Activated naive CD8-positive, alpha-beta T cell treated with anti-CD3 and anti-CD28 coated beads, Interleukin-2, amount 10 ng/mL, durations not matched to agents 7 days and 5 days (primary cell): ENCODE results near the gene CDKAL1. TPM values are rescaled to one million over a fixed set of nuclear protein-coding genes. Genes with fewer than 3 reads are reported as not detected.

ENCODE experiments used
- ATAC-seq: fragments of 150-1000 bp; cut with Tn5 transposase; one replicate; pipeline ENCODE4 v1.10.0; 2021; ENCODE audit warnings: low read depth, moderate library complexity
- POLR2A ChIA-PET: fragments of 350-600 bp; sonication (Branson Sonifier 250); formaldehyde crosslinking; loops from one replicate; lab custom pipeline; 2021; ENCODE audit warnings: antibody characterized with exemption; lab: Charles Lee
- DNase-seq: peaks from one replicate; pipeline ENCODE4 v3.0.0; 2021
- H3K27ac Mint-ChIP-seq: one replicate; pipeline ENCODE4 v1.8.0; 2022; ENCODE audit warnings: mild to moderate bottlenecking, mixed read lengths
- H3K27me3 Mint-ChIP-seq: one replicate; pipeline ENCODE4 v1.8.0; 2022; ENCODE audit warnings: mild to moderate bottlenecking, moderate library complexity, mixed read lengths
- H3K36me3 Mint-ChIP-seq: one replicate; pipeline ENCODE4 v1.8.0; 2021; ENCODE audit warnings: mild to moderate bottlenecking, mixed read lengths
- H3K4me1 Mint-ChIP-seq: one replicate; pipeline ENCODE4 v1.8.0; 2021; ENCODE audit warnings: mixed read lengths
- H3K4me3 Mint-ChIP-seq: one replicate; pipeline ENCODE4 v1.8.0; 2022; ENCODE audit warnings: mild to moderate bottlenecking, moderate library complexity, mixed read lengths
- H3K9me3 Mint-ChIP-seq: one replicate; pipeline ENCODE4 v1.8.0; 2021; ENCODE audit warnings: mixed read lengths
- total RNA-seq, 2 experiments: library from RNA; stranded (reverse); gene quantifications; one replicate each; pipeline ENCODE4 v1.2.3, GENCODE V29; 2021

CDKAL1 gene
- total RNA-seq, 2 experiments from 2014 or later: 22.7 to 24.4 TPM

DNA sequence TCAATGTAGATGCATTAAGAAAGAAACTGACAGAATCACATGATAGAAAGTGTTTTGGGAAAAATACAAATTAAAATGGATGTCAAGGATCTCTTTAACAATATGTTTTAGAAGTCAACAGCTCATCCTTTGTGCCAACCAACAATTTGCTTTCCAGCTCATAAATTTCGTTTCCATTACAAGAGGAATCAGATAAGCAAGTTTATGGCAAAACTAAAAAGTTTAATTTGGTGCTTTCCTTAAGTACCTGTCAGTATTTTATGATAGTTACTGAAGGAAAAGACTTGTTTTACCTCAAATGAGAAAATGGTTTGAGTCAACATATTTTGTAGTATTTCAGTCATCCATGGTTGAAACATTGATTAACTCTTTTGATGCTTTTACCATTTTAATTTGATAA, 130.0 kb downstream of the CDKAL1 start:
- POLR2A ChIA-PET: no interaction called here
- Mint-ChIP-seq H3K4me1 (no peaks in the 10 kb centered on the region), H3K4me3 (no peak overlapping the region), H3K27me3 (no peaks in the 10 kb centered on the region), H3K36me3 (peaks cover 20% of the 10 kb centered on the region), H3K27ac (no peak overlapping the region), H3K9me3 (no peaks in the 10 kb centered on the region)
- ATAC-seq (no peak), DNase-seq (no peak)

DNA sequence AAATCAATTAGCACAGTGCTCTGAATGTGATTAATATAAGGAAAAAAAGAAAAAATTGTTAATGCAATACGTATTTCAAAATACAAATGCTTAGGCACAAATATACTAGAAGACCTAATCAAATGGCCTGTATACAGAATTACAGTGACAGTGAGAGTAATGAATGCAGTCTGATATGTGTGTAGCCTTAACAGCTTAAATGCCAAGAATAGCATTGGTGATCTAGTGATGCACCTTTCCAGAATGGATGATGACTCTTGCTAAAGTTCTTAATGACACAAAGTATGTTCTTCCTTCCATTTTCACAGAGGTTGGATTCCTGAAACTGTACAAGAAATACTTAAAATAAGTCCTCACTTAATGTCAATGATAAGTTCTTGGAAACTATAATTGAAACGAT, 131.0 kb downstream of the CDKAL1 start:
- no peaks in the 10 kb centered on the region for H3K27me3 Mint-ChIP-seq
- H3K9me3 Mint-ChIP-seq: no peaks in the 10 kb centered on the region
- POLR2A ChIA-PET: no interaction called here
- no peak for DNase-seq
- H3K36me3 Mint-ChIP-seq: peaks cover 12% of the 10 kb centered on the region
- H3K4me1 Mint-ChIP-seq: peaks cover 1% of the 10 kb centered on the region
- no peak overlapping the region for H3K4me3 Mint-ChIP-seq
- no peak for ATAC-seq
- no peak overlapping the region for H3K27ac Mint-ChIP-seq

DNA sequence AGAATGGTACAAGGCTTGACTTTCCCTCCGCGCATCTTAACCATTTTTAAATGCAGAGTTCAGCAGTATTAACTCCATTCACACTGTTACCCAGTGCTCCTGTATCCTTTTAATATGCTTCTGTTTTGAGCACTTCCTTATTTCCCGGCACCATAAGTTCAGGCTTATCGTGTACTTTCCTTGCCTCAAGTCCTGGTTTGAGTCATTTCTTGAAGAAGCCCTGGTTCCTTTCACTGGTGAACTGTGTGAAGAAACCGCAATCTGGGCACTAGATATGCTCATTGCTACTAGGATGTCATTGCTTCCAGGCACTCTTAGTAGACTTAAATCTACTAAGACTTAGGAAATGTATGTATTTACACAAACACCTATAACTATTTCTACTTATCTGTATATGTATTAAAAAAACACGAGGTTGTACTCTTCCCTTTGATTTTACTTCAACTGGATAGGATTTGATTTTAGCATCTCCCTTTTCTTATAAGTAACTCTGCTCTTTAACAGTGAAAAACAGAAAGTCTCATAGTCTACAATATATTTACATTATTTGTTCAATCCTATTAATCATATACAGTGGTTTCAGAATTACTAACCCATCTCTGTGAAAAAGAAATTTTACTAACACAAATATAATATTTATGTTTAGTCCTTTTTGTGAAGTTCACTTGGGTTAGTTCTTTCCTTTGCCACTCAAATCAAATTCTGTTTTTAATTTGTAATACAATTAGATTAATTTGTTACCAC, 135.5 kb downstream of the CDKAL1 start:
- POLR2A ChIA-PET: no interaction called here
- DNase-seq: no peak
- H3K27me3 Mint-ChIP-seq: no peaks in the 10 kb centered on the region
- peaks cover 1% of the 10 kb centered on the region for H3K4me1 Mint-ChIP-seq
- H3K9me3 Mint-ChIP-seq: peaks cover 2% of the 10 kb centered on the region
- peaks cover 19% of the 10 kb centered on the region for H3K36me3 Mint-ChIP-seq
- H3K4me3 Mint-ChIP-seq: no peak overlapping the region
- ATAC-seq: no peak
- H3K27ac Mint-ChIP-seq: no peak overlapping the region

DNA sequence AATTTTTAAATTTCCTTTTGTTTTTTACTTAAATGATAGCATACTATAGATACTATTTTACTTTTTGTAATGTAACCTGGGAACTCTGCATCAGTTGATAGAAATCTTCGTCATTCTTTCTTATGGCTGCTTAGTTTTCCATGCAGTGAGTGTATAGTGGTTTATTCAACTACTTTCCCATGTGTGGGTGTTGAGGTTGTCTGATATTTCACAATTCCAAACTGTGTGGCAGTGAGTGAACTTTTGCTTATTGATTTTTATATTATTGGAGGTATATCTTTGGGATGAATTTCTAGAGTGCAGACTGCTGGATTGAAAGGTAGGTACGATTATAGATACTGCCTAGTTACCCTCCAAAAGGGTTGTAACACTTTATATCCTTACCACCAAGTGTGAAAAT, 136.5 kb downstream of the CDKAL1 start:
- ATAC-seq (no peak), DNase-seq (no peak)
- H3K27me3 Mint-ChIP-seq: no peaks in the 10 kb centered on the region
- POLR2A ChIA-PET: no interaction called here
- peaks cover 19% of the 10 kb centered on the region for H3K36me3 Mint-ChIP-seq
- H3K9me3 Mint-ChIP-seq: peaks cover 2% of the 10 kb centered on the region
- peaks cover 1% of the 10 kb centered on the region for H3K4me1 Mint-ChIP-seq
- no peak overlapping the region for H3K4me3 Mint-ChIP-seq
- H3K27ac Mint-ChIP-seq: no peak overlapping the region

DNA sequence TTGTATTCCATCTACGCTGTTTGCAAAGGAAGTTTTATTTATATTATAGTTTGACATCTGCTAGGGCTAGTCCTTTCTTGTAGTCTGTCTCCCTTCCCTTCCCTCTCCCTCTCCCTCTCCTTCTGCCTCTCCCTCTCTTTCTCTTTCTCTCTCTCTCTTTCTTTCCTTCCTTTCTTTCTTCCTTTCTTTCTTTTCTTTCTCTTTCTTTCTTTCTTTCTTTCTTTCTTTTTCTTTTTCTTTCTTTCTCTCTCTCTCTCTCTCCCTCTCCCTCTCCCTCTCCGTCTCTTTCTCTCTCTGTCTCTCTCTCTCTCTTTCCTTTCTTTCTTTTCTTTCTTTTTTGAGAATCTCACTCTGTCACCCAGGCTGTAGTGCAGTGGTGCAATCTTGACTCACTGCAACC, 137.8 kb downstream of the CDKAL1 start:
- peaks cover 19% of the 10 kb centered on the region for H3K36me3 Mint-ChIP-seq
- DNase-seq (no peak), ATAC-seq (no peak)
- H3K27me3 Mint-ChIP-seq: no peaks in the 10 kb centered on the region
- H3K9me3 Mint-ChIP-seq: peaks cover 2% of the 10 kb centered on the region
- peaks cover 1% of the 10 kb centered on the region for H3K4me1 Mint-ChIP-seq
- no peak overlapping the region for H3K4me3 Mint-ChIP-seq
- POLR2A ChIA-PET: no interaction called here
- no peak overlapping the region for H3K27ac Mint-ChIP-seq

DNA sequence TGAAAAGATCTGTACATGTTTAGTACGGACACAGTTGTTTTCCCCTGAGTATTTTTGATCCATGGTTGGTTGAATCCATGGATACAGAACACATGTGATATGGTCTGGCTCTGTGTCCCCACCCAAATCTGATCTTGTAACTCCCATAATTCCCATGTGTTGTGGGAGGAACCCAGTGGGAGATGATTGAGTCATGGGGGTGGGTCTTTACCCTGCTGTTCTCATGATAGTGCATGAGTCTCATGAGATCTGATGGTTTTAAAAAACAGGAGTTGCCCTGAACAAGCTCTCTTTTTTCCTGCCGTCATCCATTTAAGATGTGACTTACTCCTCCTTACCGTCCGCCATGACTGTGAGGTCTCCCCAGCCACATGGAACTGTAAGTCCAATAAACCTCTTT, 139.2 kb downstream of the CDKAL1 start:
- Mint-ChIP-seq H3K27me3 (no peaks in the 10 kb centered on the region), H3K4me1 (peaks cover 1% of the 10 kb centered on the region), H3K9me3 (peaks cover 2% of the 10 kb centered on the region), H3K36me3 (peaks cover 19% of the 10 kb centered on the region), H3K4me3 (no peak overlapping the region), H3K27ac (no peak overlapping the region)
- POLR2A ChIA-PET: no interaction called here
- no peak for ATAC-seq
- DNase-seq: no peak

DNA sequence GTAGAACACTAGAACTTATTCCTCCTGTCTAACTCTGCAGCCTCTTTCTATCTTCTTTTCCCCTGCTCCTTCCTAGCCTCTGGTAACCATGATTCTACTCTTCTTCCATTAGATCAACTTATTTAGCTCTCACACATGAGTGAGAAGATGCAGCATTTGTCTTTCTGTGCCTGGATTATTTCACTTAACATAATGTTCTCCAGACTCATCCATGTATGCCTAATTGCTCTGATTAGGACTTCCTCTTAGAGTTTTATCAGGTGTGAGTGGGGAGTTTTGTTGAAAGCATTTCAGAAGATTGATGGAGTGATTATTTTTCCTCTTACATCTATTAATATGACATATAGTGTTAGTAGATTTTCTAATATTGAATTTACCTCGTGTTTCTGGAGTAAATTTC, 140.4 kb downstream of the CDKAL1 start:
- Mint-ChIP-seq H3K9me3 (peaks cover 2% of the 10 kb centered on the region), H3K27ac (no peak overlapping the region), H3K36me3 (peaks cover 18% of the 10 kb centered on the region), H3K4me1 (no peaks in the 10 kb centered on the region), H3K27me3 (no peaks in the 10 kb centered on the region), H3K4me3 (no peak overlapping the region)
- DNase-seq (no peak), ATAC-seq (no peak)
- POLR2A ChIA-PET: no interaction called here

DNA sequence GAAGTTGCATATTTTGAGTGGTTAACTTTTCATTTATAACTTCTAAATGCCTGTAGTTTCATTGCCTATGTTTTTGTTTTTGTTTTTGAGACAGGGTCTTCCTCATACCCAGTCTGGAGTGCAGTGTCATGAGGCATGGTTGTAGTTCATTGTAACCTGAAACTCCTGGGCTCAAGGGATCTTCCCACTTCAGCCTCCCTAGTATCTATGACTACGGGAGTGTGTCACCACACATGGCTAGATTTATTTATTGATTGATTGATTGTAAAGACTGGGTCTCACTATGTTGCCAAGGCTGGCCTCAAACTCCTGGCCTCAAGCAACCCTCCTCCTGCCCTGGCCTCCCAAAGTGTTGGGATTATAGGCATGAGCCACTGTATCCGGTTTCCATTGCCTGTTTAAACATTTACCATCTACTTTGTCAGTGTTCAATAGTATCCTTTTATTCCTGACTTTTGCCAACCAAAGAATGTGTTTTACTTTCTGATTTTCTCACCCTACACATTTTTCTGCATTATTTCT, 144.6 kb downstream of the CDKAL1 start:
- H3K36me3 Mint-ChIP-seq: peaks cover 15% of the 10 kb centered on the region
- ATAC-seq: no peak
- no peak for DNase-seq
- H3K4me1 Mint-ChIP-seq: peaks cover 8% of the 10 kb centered on the region
- POLR2A ChIA-PET: no interaction called here
- peaks cover 1% of the 10 kb centered on the region for H3K9me3 Mint-ChIP-seq
- H3K27ac Mint-ChIP-seq: no peak overlapping the region
- H3K4me3 Mint-ChIP-seq: no peak overlapping the region
- no peaks in the 10 kb centered on the region for H3K27me3 Mint-ChIP-seq

DNA sequence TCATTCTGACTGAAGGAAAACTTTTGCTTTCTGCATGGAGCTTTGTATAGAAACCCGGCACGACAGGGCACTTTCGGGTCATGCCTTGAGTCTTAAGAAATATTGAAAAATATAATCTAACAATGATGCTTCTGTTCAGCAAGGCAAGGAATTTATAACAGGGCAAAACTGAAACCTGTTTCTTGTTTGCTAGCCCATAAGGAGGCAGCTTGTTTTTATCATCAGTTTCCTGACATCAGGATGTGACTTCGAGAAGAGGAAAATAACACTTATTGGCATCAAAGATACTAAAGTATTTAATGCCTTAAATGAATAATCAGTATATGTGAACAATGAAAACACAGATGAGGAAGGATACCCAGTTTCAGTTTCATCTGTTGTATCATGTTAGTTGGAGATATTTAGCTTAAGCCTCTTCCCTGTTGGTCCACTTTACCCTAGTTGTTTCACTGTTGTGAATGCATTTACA, 146.5 kb downstream of the CDKAL1 start:
- ATAC-seq: peak; percentile 52
- H3K4me1 Mint-ChIP-seq: peaks cover 8% of the 10 kb centered on the region

DNA sequence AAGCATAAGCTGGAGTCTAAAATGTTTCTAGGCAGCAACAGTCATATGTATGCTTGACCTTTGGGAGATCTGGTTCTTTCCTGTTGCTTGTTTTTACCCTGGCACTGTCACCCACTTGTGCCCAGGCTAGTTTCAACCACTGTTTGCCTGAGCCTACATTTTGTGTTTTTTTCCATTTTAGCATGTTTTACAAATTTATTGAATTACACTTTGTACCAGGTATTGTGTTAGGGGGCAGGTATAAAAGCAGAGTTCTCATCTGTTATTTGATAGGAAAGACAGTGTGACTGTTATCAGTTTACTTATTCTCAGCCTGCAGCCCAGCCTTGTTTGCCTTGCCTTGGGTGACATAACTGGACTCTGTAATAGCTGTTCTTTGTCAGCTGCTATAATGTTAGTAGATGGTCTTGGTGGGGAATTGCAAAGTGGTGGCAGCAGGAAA, 147.0 kb downstream of the CDKAL1 start:
- H3K36me3 Mint-ChIP-seq: peaks cover 13% of the 10 kb centered on the region
- H3K27ac Mint-ChIP-seq: no peak overlapping the region
- H3K4me3 Mint-ChIP-seq: peak overlapping the region; percentile 36
- DNase-seq: no peak
- H3K4me1 Mint-ChIP-seq: peaks cover 8% of the 10 kb centered on the region
- peak; percentile 22 for ATAC-seq
- POLR2A ChIA-PET: no interaction called here
- H3K9me3 Mint-ChIP-seq: peaks cover 1% of the 10 kb centered on the region
- H3K27me3 Mint-ChIP-seq: no peaks in the 10 kb centered on the region

More for the DNA sequence above, 146.5 kb downstream of the CDKAL1 start:
- no peak overlapping the region for H3K27ac Mint-ChIP-seq
- no peaks in the 10 kb centered on the region for H3K27me3 Mint-ChIP-seq
- POLR2A ChIA-PET: no interaction called here
- H3K4me3 Mint-ChIP-seq: peak overlapping the region; percentile 36
- peaks cover 13% of the 10 kb centered on the region for H3K36me3 Mint-ChIP-seq
- peaks cover 1% of the 10 kb centered on the region for H3K9me3 Mint-ChIP-seq
- no peak for DNase-seq

DNA sequence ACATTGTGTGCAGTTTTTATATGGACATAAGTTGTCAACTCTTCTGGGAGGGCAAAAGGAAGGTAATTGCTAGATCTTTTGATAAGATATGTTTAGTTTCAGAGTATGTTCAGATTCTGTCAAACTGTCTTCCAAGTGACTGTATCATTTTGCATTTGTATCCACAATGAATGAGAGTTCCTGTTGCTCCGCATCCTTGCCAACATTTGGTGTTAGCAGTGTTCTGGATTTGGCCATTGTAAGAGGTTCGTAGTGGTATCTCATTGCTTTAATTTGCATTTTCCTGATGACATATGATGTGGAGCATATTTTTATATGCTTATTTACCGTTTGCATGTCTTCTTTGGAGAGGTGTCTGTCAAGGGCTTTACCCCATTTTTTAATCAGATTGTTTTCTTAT, 150.2 kb downstream of the CDKAL1 start:
- H3K27ac Mint-ChIP-seq: no peak overlapping the region
- DNase-seq (no peak), ATAC-seq (no peak)
- H3K4me1 Mint-ChIP-seq: peaks cover 20% of the 10 kb centered on the region
- peaks cover 1% of the 10 kb centered on the region for H3K9me3 Mint-ChIP-seq
- no peak overlapping the region for H3K4me3 Mint-ChIP-seq
- peaks cover 11% of the 10 kb centered on the region for H3K36me3 Mint-ChIP-seq
- POLR2A ChIA-PET: no interaction called here
- no peaks in the 10 kb centered on the region for H3K27me3 Mint-ChIP-seq

DNA sequence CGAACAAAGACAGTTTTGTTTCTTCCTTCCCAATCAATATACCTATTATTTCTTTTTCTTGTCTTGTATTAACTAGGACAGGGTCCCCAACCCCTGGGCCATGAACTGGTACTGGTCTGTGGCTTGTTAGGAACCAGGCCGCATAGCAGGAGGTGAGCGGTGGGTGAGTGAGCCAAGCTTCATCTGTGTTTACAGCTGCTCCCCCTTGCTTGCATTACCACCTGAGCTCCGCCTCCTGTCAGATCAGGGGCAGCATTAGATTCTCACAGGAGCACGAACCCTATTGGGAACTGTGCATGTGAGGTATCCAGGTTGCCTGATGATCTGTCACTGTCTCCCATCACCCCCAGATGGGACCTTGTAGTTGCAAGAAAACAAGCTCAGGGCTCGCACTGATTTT, 151.9 kb downstream of the CDKAL1 start:
- H3K27me3 Mint-ChIP-seq: no peaks in the 10 kb centered on the region
- peaks cover 11% of the 10 kb centered on the region for H3K36me3 Mint-ChIP-seq
- H3K27ac Mint-ChIP-seq: no peak overlapping the region
- peaks cover 13% of the 10 kb centered on the region for H3K4me1 Mint-ChIP-seq
- no peak overlapping the region for H3K4me3 Mint-ChIP-seq
- DNase-seq (no peak), ATAC-seq (no peak)
- peaks cover 3% of the 10 kb centered on the region for H3K9me3 Mint-ChIP-seq
- POLR2A ChIA-PET: no interaction called here

DNA sequence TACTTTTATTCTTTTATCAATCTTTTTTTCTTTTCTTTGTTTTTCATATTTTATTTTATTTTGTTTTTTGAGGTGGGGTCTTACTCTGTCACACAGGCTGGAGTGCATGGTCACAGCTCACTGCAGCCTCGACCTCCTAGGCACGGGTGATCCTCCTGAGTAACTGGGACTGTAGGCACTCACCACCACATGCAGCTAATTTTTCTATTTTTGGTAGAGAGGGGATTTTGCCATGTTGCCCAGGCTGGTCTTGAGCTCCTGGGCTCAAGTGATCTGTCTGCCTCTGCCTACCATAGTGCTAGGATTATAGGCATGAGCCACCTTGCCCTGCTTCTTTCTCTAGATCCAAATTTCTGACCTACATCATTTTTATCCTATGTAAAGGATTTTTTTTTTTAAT, 153.2 kb downstream of the CDKAL1 start:
- Mint-ChIP-seq H3K4me1 (peaks cover 12% of the 10 kb centered on the region), H3K27ac (no peak overlapping the region), H3K4me3 (no peak overlapping the region), H3K36me3 (peaks cover 10% of the 10 kb centered on the region), H3K9me3 (peaks cover 3% of the 10 kb centered on the region), H3K27me3 (no peaks in the 10 kb centered on the region)
- DNase-seq (no peak), ATAC-seq (no peak)
- POLR2A ChIA-PET: no interaction called here
